GM12872 (cell line): Measurements from ENCODE around the gene RELN.

Experiments
- CTCF ChIP-seq: IDR thresholded peaks from 3 replicates; pipeline ENCODE4 v1.5.1; 2011; ENCODE audit warnings: low read depth, mild to moderate bottlenecking, low read length, moderate library complexity; ENCODE audit not compliant: insufficient read depth

RELN gene

GRCh38 chr7:103762065-103762760 is 227.2 kb downstream of the RELN start:
- no peak for TF ChIP-seq CTCF

GRCh38 chr7:103752995-103753394 is 236.5 kb downstream of the RELN start:
- TF ChIP-seq CTCF = no peak

- no peak for TF ChIP-seq CTCF
These were observed 238.1 kb downstream of the RELN start for GRCh38 chr7:103751311-103751880.

- TF ChIP-seq CTCF = no peak
These were observed 240.8 kb downstream of the RELN start for GRCh38 chr7:103748680-103749079.

- no peak for TF ChIP-seq CTCF
These were observed 254.1 kb downstream of the RELN start for GRCh38 chr7:103735377-103735776.

GRCh38 chr7:103731169-103731568 is 258.3 kb downstream of the RELN start:
- TF ChIP-seq CTCF = no peak

- no peak for TF ChIP-seq CTCF
These were observed 260.4 kb downstream of the RELN start for GRCh38 chr7:103729026-103729425.
